A549 (cell line): ENCODE results near the gene NUCB1. TPM values are rescaled to one million over a fixed set of nuclear protein-coding genes. Genes with fewer than 3 reads are reported as not detected.

ENCODE experiments used
- ATAC-seq, 2 experiments: fragments of 200-7000 bp in 1 of 2; fragments of >200 bp in 1 of 2; cut with Nextera tagmentation in 1 of 2; cut with Tn5 transposase in 1 of 2; 3 replicates each; pipeline versions ENCODE4 v1.8.0 to v1.9.1; 2018 to 2020; ENCODE audit warnings: mild to moderate bottlenecking in 1 of 2, moderate library complexity in 1 of 2
- CTCF ChIA-PET: fragments of 300-600 bp; sonication (Branson Sonifier 250); formaldehyde crosslinking; extraction: SDS; loops from one replicate; lab custom pipeline; 2021; ENCODE audit warnings: antibody characterized with exemption, inconsistent platforms; lab: Yijun Ruan, JAX
- POLR2A ChIA-PET: fragments of 350-600 bp; formaldehyde crosslinking; extraction: SDS; loops from one replicate; lab custom pipeline; 2021; ENCODE audit warnings: antibody characterized with exemption, inconsistent platforms; lab: Yijun Ruan, JAX
- DNase-seq, 2 experiments: peaks; one replicate each; pipeline versions ENCODE4 v3.0.0 to v3.0.0-alpha.2; 2011 to 2016; ENCODE audit warnings: low read depth in 1 of 2, low spot score in 1 of 2
- FAIRE-seq: peaks from 2 replicates; lab custom pipeline; 2011; peaks lifted over from hg19 to GRCh38; lab: Jason Lieb, UNC
- H3K27ac ChIP-seq, 2 experiments: fragments of >200 bp; sonication (Bioruptor Twin); formaldehyde crosslinking; 3 replicates each; pipeline ENCODE4 v1.5.1; 2016 to 2017
- H3K4me1 ChIP-seq: fragments of >200 bp; sonication (Bioruptor Twin); formaldehyde crosslinking; 3 replicates; pipeline ENCODE4 v1.6.1; 2016
- H3K4me2 ChIP-seq: fragments of >200 bp; sonication (Bioruptor Twin); formaldehyde crosslinking; 3 replicates; pipeline ENCODE4 v1.6.1; 2016
- H3K4me3 ChIP-seq: fragments of >200 bp; sonication (Bioruptor Twin); formaldehyde crosslinking; 3 replicates; pipeline ENCODE4 v1.5.1; 2016
- H3K9me3 ChIP-seq: fragments of >200 bp; sonication (Bioruptor Twin); formaldehyde crosslinking; 3 replicates; pipeline ENCODE4 v1.6.1; 2016
- CBX2 ChIP-seq: fragments of 200-600 bp; sonication (generic); IDR thresholded peaks from 2 replicates; pipeline ENCODE4 v1.6.1; 2016; ENCODE audit warnings: low read depth, mild to moderate bottlenecking, borderline replicate concordance
- CBX8 ChIP-seq: fragments of 200-600 bp; sonication (generic); IDR thresholded peaks from 2 replicates; pipeline ENCODE4 v1.6.1; 2016
- CEBPB ChIP-seq, 2 experiments: fragments of >200 bp in 1 of 2; sonication (Bioruptor Twin) in 1 of 2; formaldehyde crosslinking in 1 of 2; IDR thresholded peaks; 2 replicates each; pipeline ENCODE4 v1.6.1; 2012 to 2016
- CHD2 ChIP-seq: fragments of 150-350 bp; IDR thresholded peaks from 2 replicates; pipeline ENCODE4 v1.6.1; 2014; ENCODE audit warnings: low read length; ENCODE audit not compliant: partially characterized antibody
- EHF ChIP-seq: fragments of 250-450 bp; sonication (Bioruptor Pico); IDR thresholded peaks from 2 replicates; pipeline ENCODE4 v1.5.0; 2020; ENCODE audit warnings: mild to moderate bottlenecking
- EP300 ChIP-seq, 2 experiments: fragments of >200 bp; sonication (Bioruptor Twin); formaldehyde crosslinking; IDR thresholded peaks; 2 replicates in 1 of 2; 3 replicates in 1 of 2; pipeline ENCODE4 v1.6.1; 2016 to 2017
- ESRRA ChIP-seq: fragments of 150-350 bp; IDR thresholded peaks from 2 replicates; pipeline ENCODE4 v1.6.1; 2014; ENCODE audit warnings: mild to moderate bottlenecking, low read length, borderline replicate concordance
- FOSL2 ChIP-seq, 2 experiments: fragments of 450-650 bp in 1 of 2; fragments of >200 bp in 1 of 2; sonication (Bioruptor Twin) in 1 of 2; formaldehyde crosslinking; IDR thresholded peaks; 2 replicates each; pipeline versions ENCODE4 v1.5.0 to v1.6.1; 2016 to 2020; ENCODE audit warnings: mild to moderate bottlenecking in 1 of 2, moderate library complexity in 1 of 2
- HOXA7 ChIP-seq: fragments of 250-450 bp; sonication (Bioruptor Pico); IDR thresholded peaks from 2 replicates; pipeline ENCODE4 v1.5.0; 2020; ENCODE audit warnings: mild to moderate bottlenecking, moderate library complexity
- HOXB13 ChIP-seq: fragments of 250-450 bp; sonication (Bioruptor Pico); IDR thresholded peaks from 2 replicates; pipeline ENCODE4 v1.5.0; 2020; ENCODE audit warnings: low read depth, mild to moderate bottlenecking, moderate library complexity
- JUN ChIP-seq, 2 experiments: fragments of >200 bp; sonication (Bioruptor Twin); formaldehyde crosslinking; IDR thresholded peaks; 2 replicates in 1 of 2; 3 replicates in 1 of 2; pipeline ENCODE4 v1.6.1; 2016 to 2017
- KDM1A ChIP-seq: fragments of 200-600 bp; sonication (generic); IDR thresholded peaks from 2 replicates; pipeline ENCODE4 v1.6.1; 2016; ENCODE audit warnings: low read depth, mild to moderate bottlenecking
- KDM5A ChIP-seq: fragments of 200-600 bp; sonication (generic); IDR thresholded peaks from 2 replicates; pipeline ENCODE4 v1.6.1; 2016; ENCODE audit warnings: antibody characterized with exemption, mild to moderate bottlenecking
- MAFK ChIP-seq: fragments of 450-650 bp; IDR thresholded peaks from 2 replicates; pipeline ENCODE4 v1.6.1; 2014; ENCODE audit not compliant: partially characterized antibody
- MYC ChIP-seq: IDR thresholded peaks from 2 replicates; pipeline ENCODE4 v1.6.1; 2012; ENCODE audit warnings: mild to moderate bottlenecking, inconsistent platforms, low read length, improper control_type of control experiment, borderline replicate concordance
- NFE2L2 ChIP-seq: fragments of 150-350 bp; conservative IDR thresholded peaks from 2 replicates; pipeline ENCODE4 v1.6.1; 2014; ENCODE audit warnings: low read length
- NR3C1 ChIP-seq: fragments of >200 bp; sonication (Bioruptor Twin); formaldehyde crosslinking; IDR thresholded peaks from 3 replicates; pipeline ENCODE4 v1.6.1; 2017
- POLR2AphosphoS2 ChIP-seq: conservative IDR thresholded peaks from 2 replicates; pipeline ENCODE4 v1.6.1; 2012; ENCODE audit warnings: low read length, improper control_type of control experiment, inconsistent platforms
- RAD21 ChIP-seq, 2 experiments: fragments of >200 bp in 1 of 2; sonication (Bioruptor Twin) in 1 of 2; formaldehyde crosslinking in 1 of 2; IDR thresholded peaks in 1 of 2; conservative IDR thresholded peaks in 1 of 2; 2 replicates in 1 of 2; 3 replicates in 1 of 2; pipeline ENCODE4 v1.6.1; 2012 to 2018; ENCODE audit warnings: inconsistent platforms in 1 of 2
- RCOR1 ChIP-seq: fragments of 150-350 bp; IDR thresholded peaks from 2 replicates; pipeline ENCODE4 v1.6.1; 2014; ENCODE audit warnings: antibody characterized with exemption, low read length, low read depth
- SMC3 ChIP-seq: fragments of >200 bp; sonication (Bioruptor Twin); formaldehyde crosslinking; IDR thresholded peaks from 3 replicates; pipeline ENCODE4 v1.6.1; 2018; ENCODE audit warnings: inconsistent platforms
- SREBF2 ChIP-seq: fragments of 450-650 bp; IDR thresholded peaks from 2 replicates; pipeline ENCODE4 v1.6.1; 2014; ENCODE audit warnings: mild to moderate bottlenecking, moderate library complexity
- TFCP2L1 ChIP-seq: fragments of 250-450 bp; sonication (Bioruptor Pico); IDR thresholded peaks from 2 replicates; pipeline ENCODE4 v1.5.0; 2021; ENCODE audit warnings: mild to moderate bottlenecking
- TP53 ChIP-seq: fragments of 250-450 bp; sonication (Bioruptor Pico); IDR thresholded peaks from 2 replicates; pipeline ENCODE4 v1.5.0; 2021; ENCODE audit warnings: mild to moderate bottlenecking, moderate library complexity
- ZC3H11A ChIP-seq: fragments of 450-650 bp; IDR thresholded peaks from 2 replicates; pipeline ENCODE4 v1.6.1; 2014; ENCODE audit warnings: antibody characterized with exemption, mild to moderate bottlenecking
- WGBS: methylation state at CpG from one replicate; pipeline ENCODE4 v1.1.6; 2017; ENCODE audit errors: missing lambda C conversion rate; 5-methylcytosine and 5-hydroxymethylcytosine counted together
- polyA plus RNA-seq, 4 experiments: library from polyadenylated mRNA; depleted of rRNA in 3 of 4; stranded (reverse); fragments of >200 nt; fragmentation: RNase III in 1 of 4; extraction: RNeasy Plus Mini Kit Qiagen cat#74134 plus additional on column Dnase treatment in 1 of 4; gene quantifications; 2 replicates in 3 of 4; 3 replicates in 1 of 4; pipeline ENCODE4 v1.2.3, GENCODE V29; 2011 to 2017
- TF ChIP-seq, protein P1 (sequence below): fragments of 200-600 bp; sonication (generic); IDR thresholded peaks from 2 replicates; pipeline ENCODE4 v1.6.1; 2016; ENCODE audit warnings: antibody characterized with exemption, mild to moderate bottlenecking, moderate library complexity
- TF ChIP-seq, protein P2 (sequence below): IDR thresholded peaks from 2 replicates; pipeline ENCODE4 v1.6.1; 2012
- TF ChIP-seq, protein P3 (sequence below): fragments of >200 bp; sonication (Bioruptor Twin); formaldehyde crosslinking; IDR thresholded peaks from 2 replicates; pipeline ENCODE4 v1.6.1; 2016
- TF ChIP-seq, protein P4 (sequence below): fragments of >200 bp; sonication (Bioruptor Twin); formaldehyde crosslinking; IDR thresholded peaks from 3 replicates; pipeline ENCODE4 v1.6.1; 2016
- TF ChIP-seq, protein P5 (sequence below): IDR thresholded peaks from 2 replicates; pipeline ENCODE4 v1.6.1; 2012

Gene NUCB1
- polyA plus RNA-seq, 2 of the 4 experiments (the other 2 are of a cell fraction): 79.5 to 182 TPM

DNA sequence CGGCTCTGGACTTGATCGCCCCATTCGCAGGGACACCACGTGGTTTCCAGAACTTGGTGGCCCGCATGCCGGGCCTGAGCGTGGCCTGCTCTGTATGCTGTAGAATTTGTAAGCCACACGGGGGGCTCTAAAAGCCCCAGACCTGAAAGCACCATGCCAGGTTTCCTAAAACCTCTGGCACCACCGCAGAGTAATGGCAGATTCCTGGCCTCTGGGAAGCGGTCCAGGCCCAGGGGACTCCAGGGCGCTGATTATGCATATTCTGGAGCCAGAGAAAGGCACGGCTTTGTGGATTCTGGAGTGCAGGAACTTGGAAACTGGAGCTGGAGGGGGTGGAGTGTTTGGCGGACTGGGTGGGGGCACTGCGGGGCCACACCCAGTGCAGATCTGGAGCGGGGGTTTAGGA lies 68.7 kb downstream of the NUCB1 start:
- WGBS: 91% methylated on average over 8 of the region's 15 CpGs
- no peaks in the 10 kb centered on the region for H3K9me3 ChIP-seq
- POLR2A ChIA-PET: interaction anchor here (2.0 to 9.6 kb wide), 4 partner anchors 12 to 173 kb away, joined by 7 to 175 read pairs (median 28); partner anchors contain the start of genes BAX, GYS1, PLEKHA4 and PPP1R15A
- TF ChIP-seq HOXA7 (CRISPR knock-in tag) (no peak), RAD21 (conservative IDR thresholded peaks at IDR 0.05 in 1 of 2, IDR thresholded peaks at IDR 0.05 in 1 of 2) (no peak), MAFK (peak; percentile 89), HOXB13 (CRISPR knock-in tag) (no peak), KDM5A (no peak), EHF (CRISPR knock-in tag) (no peak; the same call in 1 of the 2 replicates), EP300 (IDR thresholded peaks at IDR 0.05) (no peak), CBX2 (no peak), CHD2 (no peak), SREBF2 (no peak), CBX8 (no peak), TP53 (CRISPR knock-in tag) (no peak), FOSL2 (IDR thresholded peaks at IDR 0.05) (no peak), FOSL2 (CRISPR knock-in tag; IDR thresholded peaks at IDR 0.05) (0 out of 2 replicates have a peak, but pooled peaks have one; percentile 1), NFE2L2 (no peak), JUN (IDR thresholded peaks at IDR 0.05) (no peak)
- TF ChIP-seq, protein P1, sequence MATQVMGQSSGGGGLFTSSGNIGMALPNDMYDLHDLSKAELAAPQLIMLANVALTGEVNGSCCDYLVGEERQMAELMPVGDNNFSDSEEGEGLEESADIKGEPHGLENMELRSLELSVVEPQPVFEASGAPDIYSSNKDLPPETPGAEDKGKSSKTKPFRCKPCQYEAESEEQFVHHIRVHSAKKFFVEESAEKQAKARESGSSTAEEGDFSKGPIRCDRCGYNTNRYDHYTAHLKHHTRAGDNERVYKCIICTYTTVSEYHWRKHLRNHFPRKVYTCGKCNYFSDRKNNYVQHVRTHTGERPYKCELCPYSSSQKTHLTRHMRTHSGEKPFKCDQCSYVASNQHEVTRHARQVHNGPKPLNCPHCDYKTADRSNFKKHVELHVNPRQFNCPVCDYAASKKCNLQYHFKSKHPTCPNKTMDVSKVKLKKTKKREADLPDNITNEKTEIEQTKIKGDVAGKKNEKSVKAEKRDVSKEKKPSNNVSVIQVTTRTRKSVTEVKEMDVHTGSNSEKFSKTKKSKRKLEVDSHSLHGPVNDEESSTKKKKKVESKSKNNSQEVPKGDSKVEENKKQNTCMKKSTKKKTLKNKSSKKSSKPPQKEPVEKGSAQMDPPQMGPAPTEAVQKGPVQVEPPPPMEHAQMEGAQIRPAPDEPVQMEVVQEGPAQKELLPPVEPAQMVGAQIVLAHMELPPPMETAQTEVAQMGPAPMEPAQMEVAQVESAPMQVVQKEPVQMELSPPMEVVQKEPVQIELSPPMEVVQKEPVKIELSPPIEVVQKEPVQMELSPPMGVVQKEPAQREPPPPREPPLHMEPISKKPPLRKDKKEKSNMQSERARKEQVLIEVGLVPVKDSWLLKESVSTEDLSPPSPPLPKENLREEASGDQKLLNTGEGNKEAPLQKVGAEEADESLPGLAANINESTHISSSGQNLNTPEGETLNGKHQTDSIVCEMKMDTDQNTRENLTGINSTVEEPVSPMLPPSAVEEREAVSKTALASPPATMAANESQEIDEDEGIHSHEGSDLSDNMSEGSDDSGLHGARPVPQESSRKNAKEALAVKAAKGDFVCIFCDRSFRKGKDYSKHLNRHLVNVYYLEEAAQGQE: peak; percentile 32; the same call in 1 of the 2 replicates
- TF ChIP-seq, protein P2, sequence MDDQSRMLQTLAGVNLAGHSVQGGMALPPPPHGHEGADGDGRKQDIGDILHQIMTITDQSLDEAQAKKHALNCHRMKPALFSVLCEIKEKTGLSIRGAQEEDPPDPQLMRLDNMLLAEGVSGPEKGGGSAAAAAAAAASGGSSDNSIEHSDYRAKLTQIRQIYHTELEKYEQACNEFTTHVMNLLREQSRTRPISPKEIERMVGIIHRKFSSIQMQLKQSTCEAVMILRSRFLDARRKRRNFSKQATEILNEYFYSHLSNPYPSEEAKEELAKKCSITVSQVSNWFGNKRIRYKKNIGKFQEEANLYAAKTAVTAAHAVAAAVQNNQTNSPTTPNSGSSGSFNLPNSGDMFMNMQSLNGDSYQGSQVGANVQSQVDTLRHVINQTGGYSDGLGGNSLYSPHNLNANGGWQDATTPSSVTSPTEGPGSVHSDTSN: no peak
- TF ChIP-seq, protein P3, sequence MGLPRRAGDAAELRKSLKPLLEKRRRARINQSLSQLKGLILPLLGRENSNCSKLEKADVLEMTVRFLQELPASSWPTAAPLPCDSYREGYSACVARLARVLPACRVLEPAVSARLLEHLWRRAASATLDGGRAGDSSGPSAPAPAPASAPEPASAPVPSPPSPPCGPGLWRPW: no peak
- TF ChIP-seq, all 56 proteins: peak for 3
- H3K4me3 ChIP-seq: no peak overlapping the region
- FAIRE-seq: no peak
- H3K27ac ChIP-seq: peak overlapping the region in 1 of 2 experiments; percentile 96; a peak in 3 of 6 replicates
- CTCF ChIA-PET: interaction anchor here (0.7 to 19.0 kb wide), 8 partner anchors 8 to 176 kb away, joined by 3 to 360 read pairs (median 58); partner anchors contain the start of genes GYS1 and RUVBL2
- H3K4me1 ChIP-seq: peaks cover 34% of the 10 kb centered on the region
- peak in 1 of 2 experiments; percentile 53 for DNase-seq
- ATAC-seq: peak; percentile 1 to 5; a peak in 5 of 6 replicates
- H3K4me2 ChIP-seq: no peak overlapping the region

DNA sequence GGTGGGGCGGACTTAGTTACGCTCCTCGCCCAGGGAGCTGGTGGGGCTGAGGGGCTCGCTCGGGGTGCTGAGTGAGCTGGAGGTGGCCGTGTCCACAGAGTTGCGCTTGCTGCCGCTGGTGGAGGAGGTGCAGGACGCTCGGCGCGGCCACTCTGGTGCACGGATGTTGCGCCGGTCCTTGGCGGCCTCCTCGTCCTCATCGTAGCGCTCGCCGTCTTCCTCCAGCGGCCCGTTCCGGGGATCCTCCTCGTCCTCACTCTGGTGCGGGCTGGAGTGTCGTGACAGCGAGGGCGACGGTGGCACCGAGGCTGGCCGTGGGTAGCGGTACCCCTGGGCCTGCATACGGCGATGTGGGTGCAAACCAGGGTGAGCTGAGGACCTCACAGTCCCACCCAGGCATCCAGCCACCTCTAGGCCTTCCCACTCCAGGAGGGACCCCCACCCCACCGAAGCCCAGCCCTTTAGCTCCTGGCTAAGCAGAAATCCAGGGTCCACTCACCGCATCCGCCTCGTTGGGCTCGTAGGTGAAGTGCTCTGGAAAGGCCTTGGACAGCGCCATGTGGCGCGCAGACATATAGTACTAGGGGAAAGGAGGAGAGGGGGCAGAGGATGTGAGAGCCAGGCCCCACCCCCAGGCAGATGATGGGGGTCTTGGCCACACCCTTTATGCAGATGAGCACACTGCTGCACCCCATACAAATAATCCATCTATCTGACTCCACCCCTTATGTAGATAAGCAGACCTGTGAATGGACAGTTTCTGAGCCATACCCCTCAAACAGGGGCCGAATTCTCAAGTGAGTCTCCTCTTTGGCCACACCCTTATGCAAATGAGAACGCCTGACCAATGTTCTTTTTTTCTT lies 69.4 kb downstream of the NUCB1 start:
- ATAC-seq: peak; percentile 17 to 44
- peaks cover 27% of the 10 kb centered on the region for H3K4me1 ChIP-seq
- WGBS: 95% methylated on average over 43 of the region's 45 CpGs

More for the DNA sequence above, 69.4 kb downstream of the NUCB1 start:
- peak; percentile 74 to 86 for DNase-seq
- POLR2A ChIA-PET: interaction anchor here (0.5 to 9.6 kb wide), 6 partner anchors 13 to 174 kb away, joined by 5 to 175 read pairs (median 13); partner anchors contain the start of genes BAX, GYS1, PLEKHA4 and PPP1R15A
- H3K9me3 ChIP-seq: no peaks in the 10 kb centered on the region
- CTCF ChIA-PET: interaction anchor here (0.6 to 19.0 kb wide), 26 partner anchors 7 to 323 kb away, joined by 3 to 360 read pairs (median 13); partner anchors contain the start of genes BAX, CA11, DHDH and GYS1
- H3K4me3 ChIP-seq: no peak overlapping the region
- no peak overlapping the region for H3K4me2 ChIP-seq
- TF ChIP-seq SMC3 (no peak), CEBPB (IDR thresholded peaks at IDR 0.05) (no peak), TFCP2L1 (CRISPR knock-in tag) (no peak), RCOR1 (no peak), ZC3H11A (no peak), ESRRA (no peak), MYC (no peak), NFE2L2 (no peak), KDM1A (no peak), HOXB13 (CRISPR knock-in tag) (no peak), NR3C1 (no peak), JUN (IDR thresholded peaks at IDR 0.05) (no peak), FOSL2 (IDR thresholded peaks at IDR 0.05) (no peak), FOSL2 (CRISPR knock-in tag; IDR thresholded peaks at IDR 0.05) (no peak), POLR2AphosphoS2 (no peak)
- TF ChIP-seq, protein P4, sequence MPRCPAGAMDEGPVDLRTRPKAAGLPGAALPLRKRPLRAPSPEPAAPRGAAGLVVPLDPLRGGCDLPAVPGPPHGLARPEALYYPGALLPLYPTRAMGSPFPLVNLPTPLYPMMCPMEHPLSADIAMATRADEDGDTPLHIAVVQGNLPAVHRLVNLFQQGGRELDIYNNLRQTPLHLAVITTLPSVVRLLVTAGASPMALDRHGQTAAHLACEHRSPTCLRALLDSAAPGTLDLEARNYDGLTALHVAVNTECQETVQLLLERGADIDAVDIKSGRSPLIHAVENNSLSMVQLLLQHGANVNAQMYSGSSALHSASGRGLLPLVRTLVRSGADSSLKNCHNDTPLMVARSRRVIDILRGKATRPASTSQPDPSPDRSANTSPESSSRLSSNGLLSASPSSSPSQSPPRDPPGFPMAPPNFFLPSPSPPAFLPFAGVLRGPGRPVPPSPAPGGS: no peak
- TF ChIP-seq, protein P5, sequence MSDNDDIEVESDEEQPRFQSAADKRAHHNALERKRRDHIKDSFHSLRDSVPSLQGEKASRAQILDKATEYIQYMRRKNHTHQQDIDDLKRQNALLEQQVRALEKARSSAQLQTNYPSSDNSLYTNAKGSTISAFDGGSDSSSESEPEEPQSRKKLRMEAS: no peak
- peak overlapping the region in 1 of 2 experiments; percentile 63; a peak in 2 of 6 replicates for H3K27ac ChIP-seq
- FAIRE-seq: no peak
